Activated naive CD8-positive, alpha-beta T cell (primary cell): ENCODE measurements around the gene HOXB3.

Experiments
- H3K27ac Mint-ChIP-seq: one replicate; pipeline ENCODE4 v1.8.0; 2021; ENCODE audit warnings: mixed read lengths
- H3K27me3 Mint-ChIP-seq: one replicate; pipeline ENCODE4 v1.8.0; 2021; ENCODE audit warnings: mixed read lengths
- H3K36me3 Mint-ChIP-seq: one replicate; pipeline ENCODE4 v1.8.0; 2021; ENCODE audit warnings: mixed read lengths
- H3K4me1 Mint-ChIP-seq: one replicate; pipeline ENCODE4 v1.8.0; 2021; ENCODE audit warnings: low read depth, mixed read lengths
- H3K4me3 Mint-ChIP-seq: one replicate; pipeline ENCODE4 v1.8.0; 2021; ENCODE audit warnings: mild to moderate bottlenecking, mixed read lengths
- H3K9me3 Mint-ChIP-seq: one replicate; pipeline ENCODE4 v1.8.0; 2021; ENCODE audit warnings: low read depth, mixed read lengths

Gene HOXB3

GRCh38 chr17:48591255-48592056, 1.4 kb upstream of the HOXB3 start:
- no peaks in the 10 kb centered on the region for H3K36me3 Mint-ChIP-seq
- H3K27me3 Mint-ChIP-seq = peaks cover 51% of the 10 kb centered on the region
- H3K27ac Mint-ChIP-seq = peak overlapping the region; percentile 23
- no peaks in the 10 kb centered on the region for H3K9me3 Mint-ChIP-seq
- H3K4me1 Mint-ChIP-seq = peaks cover 27% of the 10 kb centered on the region
- H3K4me3 Mint-ChIP-seq = no peak overlapping the region

GRCh38 chr17:48590607-48591161, 643 bp upstream of the HOXB3 start:
- Mint-ChIP-seq H3K4me1 (peaks cover 32% of the 10 kb centered on the region), H3K4me3 (no peak overlapping the region), H3K27ac (no peak overlapping the region)

GRCh38 chr17:48589060-48589830, 796 bp downstream of the HOXB3 start:
- no peak overlapping the region for H3K27ac Mint-ChIP-seq
- peaks cover 42% of the 10 kb centered on the region for H3K4me1 Mint-ChIP-seq
- no peaks in the 10 kb centered on the region for H3K36me3 Mint-ChIP-seq
- no peak overlapping the region for H3K4me3 Mint-ChIP-seq
- H3K27me3 Mint-ChIP-seq = peaks cover 56% of the 10 kb centered on the region
- no peaks in the 10 kb centered on the region for H3K9me3 Mint-ChIP-seq

More at GRCh38 chr17:48590607-48591161, 643 bp upstream of the HOXB3 start:
- Mint-ChIP-seq H3K36me3 (no peaks in the 10 kb centered on the region), H3K9me3 (no peaks in the 10 kb centered on the region), H3K27me3 (peaks cover 51% of the 10 kb centered on the region)

GRCh38 chr17:48588528-48588927, 1.5 kb downstream of the HOXB3 start:
- H3K27ac Mint-ChIP-seq = no peak overlapping the region
- peaks cover 59% of the 10 kb centered on the region for H3K27me3 Mint-ChIP-seq
- no peaks in the 10 kb centered on the region for H3K9me3 Mint-ChIP-seq
- no peak overlapping the region for H3K4me3 Mint-ChIP-seq
- peaks cover 36% of the 10 kb centered on the region for H3K4me1 Mint-ChIP-seq
- no peaks in the 10 kb centered on the region for H3K36me3 Mint-ChIP-seq

GRCh38 chr17:48588074-48588415, 2.0 kb downstream of the HOXB3 start:
- Mint-ChIP-seq H3K27me3 (peaks cover 62% of the 10 kb centered on the region), H3K9me3 (no peaks in the 10 kb centered on the region), H3K4me1 (peaks cover 31% of the 10 kb centered on the region), H3K4me3 (no peak overlapping the region), H3K27ac (no peak overlapping the region), H3K36me3 (no peaks in the 10 kb centered on the region)

GRCh38 chr17:48587276-48588073, 2.6 kb downstream of the HOXB3 start:
- Mint-ChIP-seq H3K27me3 (peaks cover 63% of the 10 kb centered on the region), H3K4me3 (no peak overlapping the region), H3K27ac (no peak overlapping the region), H3K36me3 (no peaks in the 10 kb centered on the region), H3K9me3 (no peaks in the 10 kb centered on the region), H3K4me1 (peaks cover 28% of the 10 kb centered on the region)

- Mint-ChIP-seq H3K27me3 (peaks cover 65% of the 10 kb centered on the region), H3K36me3 (no peaks in the 10 kb centered on the region), H3K4me1 (peaks cover 32% of the 10 kb centered on the region), H3K4me3 (peak overlapping the region; percentile 94), H3K9me3 (no peaks in the 10 kb centered on the region), H3K27ac (no peak overlapping the region)
Observed at GRCh38 chr17:48586355-48587258, 3.4 kb downstream of the HOXB3 start.

GRCh38 chr17:48584223-48584741, 5.8 kb downstream of the HOXB3 start:
- Mint-ChIP-seq H3K36me3 (no peaks in the 10 kb centered on the region), H3K4me1 (peaks cover 47% of the 10 kb centered on the region), H3K4me3 (peak overlapping the region; percentile 41), H3K27me3 (peaks cover 69% of the 10 kb centered on the region), H3K27ac (no peak overlapping the region), H3K9me3 (no peaks in the 10 kb centered on the region)

GRCh38 chr17:48583708-48584222, 6.3 kb downstream of the HOXB3 start:
- no peaks in the 10 kb centered on the region for H3K36me3 Mint-ChIP-seq
- no peak overlapping the region for H3K27ac Mint-ChIP-seq
- peaks cover 72% of the 10 kb centered on the region for H3K27me3 Mint-ChIP-seq
- H3K4me3 Mint-ChIP-seq = peak overlapping the region; percentile 41
- H3K4me1 Mint-ChIP-seq = peaks cover 51% of the 10 kb centered on the region
- H3K9me3 Mint-ChIP-seq = no peaks in the 10 kb centered on the region

GRCh38 chr17:48582750-48583069, 7.3 kb downstream of the HOXB3 start:
- Mint-ChIP-seq H3K27ac (no peak overlapping the region), H3K4me3 (peak overlapping the region; percentile 75), H3K9me3 (no peaks in the 10 kb centered on the region), H3K27me3 (peaks cover 67% of the 10 kb centered on the region), H3K4me1 (peaks cover 56% of the 10 kb centered on the region), H3K36me3 (no peaks in the 10 kb centered on the region)

GRCh38 chr17:48579760-48580554, 10.1 kb downstream of the HOXB3 start:
- H3K4me1 Mint-ChIP-seq = peaks cover 50% of the 10 kb centered on the region
- no peak overlapping the region for H3K27ac Mint-ChIP-seq
- peaks cover 45% of the 10 kb centered on the region for H3K27me3 Mint-ChIP-seq
- no peaks in the 10 kb centered on the region for H3K9me3 Mint-ChIP-seq
- no peaks in the 10 kb centered on the region for H3K36me3 Mint-ChIP-seq
- peak overlapping the region; percentile 52 for H3K4me3 Mint-ChIP-seq

- Mint-ChIP-seq H3K27me3 (peaks cover 44% of the 10 kb centered on the region), H3K27ac (no peak overlapping the region), H3K36me3 (no peaks in the 10 kb centered on the region), H3K4me3 (peak overlapping the region; percentile 88), H3K4me1 (peaks cover 48% of the 10 kb centered on the region), H3K9me3 (no peaks in the 10 kb centered on the region)
Observed at GRCh38 chr17:48579471-48579759, 10.6 kb downstream of the HOXB3 start.
